8988T (cell line): ENCODE results near the gene GLP1R.
A peak's percentile ranks its signal among the peaks of the same experiment; 100 is the strongest.

Experiments used
- DNase-seq: peaks from one replicate; pipeline ENCODE4 v3.0.0; 2011

GLP1R gene

DNA sequence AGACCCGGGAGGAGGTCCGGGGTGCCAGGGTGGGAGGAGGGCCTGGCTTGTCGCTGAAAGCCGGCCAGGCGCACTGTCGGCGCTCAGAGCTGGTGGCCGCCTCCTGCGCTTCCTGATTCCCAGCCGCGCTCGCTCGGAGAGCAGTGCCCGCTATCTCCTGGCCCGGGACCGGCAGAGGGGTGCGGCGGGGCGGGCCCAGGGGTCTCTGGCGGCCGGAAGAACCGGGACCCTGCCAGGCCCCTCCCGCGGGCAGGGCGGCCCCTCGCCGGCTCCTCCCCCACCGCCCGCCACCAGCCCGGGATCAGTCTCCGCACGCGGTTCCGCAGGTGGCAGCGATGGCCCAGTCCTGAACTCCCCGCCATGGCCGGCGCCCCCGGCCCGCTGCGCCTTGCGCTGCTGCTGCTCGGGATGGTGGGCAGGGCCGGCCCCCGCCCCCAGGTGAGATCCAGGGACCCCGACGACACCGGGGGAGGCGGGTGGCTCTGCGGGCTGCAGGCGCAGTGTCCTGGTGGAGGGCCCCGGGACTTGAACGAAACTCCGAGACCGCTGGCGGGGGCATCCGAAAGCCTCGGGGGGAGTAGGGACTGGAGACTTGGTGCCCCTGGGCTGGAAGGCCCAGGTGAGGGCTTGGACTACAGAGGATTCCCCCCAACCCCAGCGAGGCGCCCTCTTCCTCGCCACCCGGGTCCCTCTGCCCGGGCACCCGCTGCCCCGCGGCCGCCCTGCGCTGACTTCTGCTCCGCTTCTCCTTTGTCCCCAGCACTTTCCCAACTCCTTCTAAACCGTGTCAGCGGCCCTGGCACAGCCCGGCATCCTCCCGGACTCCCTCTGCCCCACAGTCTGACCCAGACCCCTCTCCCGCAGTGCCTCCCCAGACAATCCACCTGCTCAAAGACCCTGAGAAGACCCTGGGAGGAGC is at the start of gene GLP1R:
TSS of gene GLP1R (plus strand) at position 301 of the 919 bp plus-strand sequence. CDS start at position 361, 60 bp downstream.
- no peak for DNase-seq

DNA sequence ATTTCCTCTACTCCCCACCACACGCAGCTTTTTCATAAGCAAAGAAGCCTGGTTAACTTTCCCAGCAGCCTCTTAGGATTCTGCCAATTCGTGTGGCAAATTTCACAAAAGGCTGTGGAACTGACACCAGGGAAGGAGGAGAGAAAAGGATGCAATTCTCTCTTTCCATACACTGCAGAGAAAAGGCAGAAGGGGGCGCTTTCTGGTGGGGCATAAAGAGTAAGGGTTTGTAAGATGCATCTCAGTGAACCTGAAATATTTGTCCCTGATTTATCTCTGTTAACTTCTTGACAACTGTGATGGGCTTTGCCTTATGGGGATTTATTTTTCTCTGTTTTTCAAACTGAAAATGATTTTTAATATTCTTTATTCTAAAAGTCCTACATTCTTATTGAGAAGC is 45.5 kb upstream of the GLP1R start:
- no peak for DNase-seq

DNA sequence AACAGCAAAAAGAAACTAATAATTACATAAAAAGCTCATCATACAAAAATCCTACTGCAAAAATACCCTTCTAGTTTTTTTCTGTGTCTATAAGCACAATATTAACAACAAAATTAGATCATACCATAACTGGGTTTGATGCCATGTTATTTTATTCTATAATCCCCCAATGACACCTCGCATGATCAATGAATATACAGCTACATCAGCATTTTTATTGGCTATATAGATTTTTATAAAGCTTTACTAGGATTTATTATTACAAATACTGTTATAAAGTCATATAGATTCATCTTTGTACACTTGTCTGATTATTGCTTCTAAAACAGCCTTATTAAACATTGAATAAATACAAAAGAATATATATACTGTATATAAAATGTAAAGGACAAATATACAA is 45.1 kb upstream of the GLP1R start:
- DNase-seq = no peak

DNA sequence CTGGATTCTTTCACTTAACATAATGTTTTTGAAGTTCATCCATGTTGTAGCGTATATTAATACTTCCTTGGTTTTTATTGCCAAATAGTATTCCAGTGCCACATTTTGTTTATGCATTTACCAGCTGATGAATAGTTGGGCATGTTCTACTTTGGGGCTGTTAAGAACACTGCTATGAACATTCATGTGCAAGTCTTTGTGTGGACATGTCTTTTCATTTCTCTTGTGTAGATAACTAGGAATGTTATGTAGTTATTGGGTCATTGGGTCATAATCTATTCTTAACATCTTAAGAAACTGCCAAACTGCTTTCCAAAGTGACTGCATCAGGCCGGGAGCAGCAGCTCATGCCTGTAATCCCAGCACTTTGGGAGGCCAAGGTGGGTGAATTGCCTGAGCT is 43.8 kb upstream of the GLP1R start:
- DNase-seq = no peak

DNA sequence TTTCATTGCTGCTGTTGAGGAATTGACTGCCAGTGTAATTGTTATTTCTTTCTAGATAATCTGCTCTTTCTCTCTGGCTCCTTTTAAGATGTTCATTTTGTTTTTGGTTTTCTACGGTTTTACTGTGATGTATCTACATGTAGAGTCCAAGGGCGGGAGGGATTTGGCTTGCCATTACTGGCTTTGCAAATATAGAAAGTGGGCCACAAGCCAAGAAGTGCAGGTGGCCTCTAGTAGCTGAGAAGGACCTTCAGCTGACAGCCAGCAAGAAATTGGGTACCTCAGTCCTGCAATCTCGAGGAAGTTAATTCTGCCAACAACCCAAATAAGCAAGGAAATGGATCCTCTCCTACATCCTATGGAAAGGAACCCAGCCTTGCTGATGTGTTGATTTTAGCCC is 42.8 kb upstream of the GLP1R start:
- DNase-seq = no peak

DNA sequence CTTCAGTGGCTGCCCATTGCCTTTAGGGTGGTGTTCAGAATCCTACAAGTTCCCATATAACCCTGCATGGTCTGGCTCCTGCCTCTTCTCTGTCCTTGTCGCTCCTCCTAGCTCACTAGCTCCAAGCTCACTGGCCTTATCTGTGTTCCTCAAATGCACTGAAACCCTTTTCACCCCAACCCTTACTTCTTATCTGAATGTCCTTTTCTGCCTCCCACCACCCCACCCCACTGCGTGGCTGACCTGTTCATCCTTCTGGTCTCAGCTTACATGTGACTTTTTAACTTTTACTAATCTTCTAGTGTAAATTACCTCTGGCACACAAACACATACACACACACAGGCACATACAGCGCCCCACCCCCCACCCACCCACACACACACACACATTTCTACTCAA is 41.0 kb upstream of the GLP1R start:
- no peak for DNase-seq

DNA sequence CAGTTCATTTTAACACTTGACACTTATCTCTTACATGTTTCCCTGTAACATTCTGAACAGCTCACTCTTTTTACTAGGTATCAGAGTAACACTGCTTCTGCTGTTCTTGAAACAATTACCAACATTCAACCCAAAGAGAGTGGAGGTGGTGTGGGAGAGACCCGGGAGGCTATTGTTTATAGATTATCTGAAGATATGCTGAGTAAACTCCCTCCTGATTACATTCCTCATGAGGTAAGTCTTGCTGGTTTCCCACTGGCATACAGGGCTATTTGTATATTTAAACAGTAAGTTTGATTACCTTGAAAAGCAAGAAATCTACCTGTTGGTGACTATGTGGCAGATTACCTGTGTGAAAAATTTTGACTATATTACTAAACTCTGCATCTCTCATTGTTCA is 39.8 kb upstream of the GLP1R start:
- DNase-seq = no peak

DNA sequence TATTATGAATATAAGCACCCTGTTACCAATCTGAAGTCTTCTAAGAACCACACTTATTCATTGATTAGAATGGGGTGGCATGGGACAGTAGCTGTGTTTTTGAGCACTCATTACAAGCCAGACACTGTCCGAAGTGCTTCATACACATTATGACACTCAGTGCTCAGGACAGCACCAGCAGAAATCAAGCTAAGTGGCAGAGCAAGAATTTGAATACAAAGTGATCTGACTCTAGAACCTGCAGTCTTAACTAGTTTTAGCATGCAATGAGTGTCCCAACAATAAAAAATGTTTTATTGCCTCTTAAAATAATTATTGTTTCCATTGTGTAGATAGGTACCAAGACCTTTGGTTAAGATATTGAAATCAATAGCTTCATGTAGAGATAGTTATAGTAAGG is 39.1 kb upstream of the GLP1R start:
- no peak for DNase-seq

DNA sequence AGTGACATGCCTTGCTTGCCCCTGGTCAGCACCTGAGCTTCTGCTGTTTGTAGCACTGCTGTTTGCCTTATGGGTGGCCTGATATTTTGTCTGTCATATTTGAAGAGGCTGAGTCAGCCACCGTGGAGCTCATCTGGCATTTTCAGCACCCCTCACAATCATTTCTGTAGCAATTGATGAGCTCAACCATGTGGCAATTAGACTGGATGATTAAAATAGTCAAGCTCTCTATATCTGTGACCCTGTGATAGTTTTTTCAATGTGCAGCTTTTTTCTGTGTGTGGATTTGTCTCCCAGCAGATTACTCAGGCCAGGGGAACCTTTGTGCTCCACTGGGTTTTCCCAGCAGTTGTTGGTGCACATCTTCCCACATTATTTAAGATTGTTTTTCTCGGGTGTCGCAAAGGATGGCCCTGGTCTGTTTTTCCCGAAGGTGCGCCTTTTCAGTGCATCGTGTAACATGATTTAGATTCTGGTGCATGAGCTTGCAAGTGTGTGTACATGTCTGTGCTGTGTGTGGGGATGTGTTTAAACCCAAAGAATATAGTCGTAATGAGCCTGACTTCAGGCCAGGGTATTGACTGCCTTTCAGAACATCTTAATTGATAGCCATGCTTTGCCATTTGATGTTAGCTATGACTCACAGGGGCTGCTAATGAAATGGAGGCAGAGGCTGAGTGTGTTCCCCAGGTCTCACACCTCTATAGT is 31.6 kb upstream of the GLP1R start:
- no peak for DNase-seq

DNA sequence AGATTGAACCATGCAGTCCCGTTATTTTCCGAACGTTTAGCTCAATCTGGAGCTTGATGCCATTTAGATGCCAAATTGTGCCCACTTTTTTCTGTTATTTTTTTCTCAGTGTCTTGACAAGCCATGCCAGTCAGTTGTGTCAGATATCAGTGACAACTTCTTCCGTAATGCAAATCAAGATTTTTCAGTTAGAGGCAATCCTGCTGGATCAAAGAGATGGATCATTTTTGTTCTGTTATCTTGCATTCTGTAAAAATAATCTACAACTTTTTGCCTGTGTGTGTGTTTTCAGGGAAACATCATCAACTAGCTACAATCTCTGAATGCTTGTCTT is 31.1 kb upstream of the GLP1R start:
- no peak for DNase-seq

DNA sequence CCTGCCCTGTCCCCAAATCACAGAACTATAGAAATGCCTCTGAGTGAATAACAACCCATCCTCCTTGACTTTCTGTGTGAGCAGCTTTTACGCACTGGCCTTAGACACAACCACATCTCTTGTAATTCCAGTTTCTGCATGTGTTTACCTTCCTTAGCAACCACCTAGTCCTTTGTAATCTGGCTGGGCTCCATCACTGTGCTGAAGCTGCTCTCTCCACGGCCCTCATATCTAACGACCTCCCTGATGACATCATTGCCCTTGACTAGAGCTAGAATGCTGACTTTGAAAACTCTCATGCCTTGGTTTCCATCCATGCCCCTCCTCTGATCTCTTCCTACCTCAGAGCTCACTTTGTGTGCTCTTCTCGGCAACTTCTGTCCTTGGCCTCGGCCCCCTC is 30.5 kb upstream of the GLP1R start:
- DNase-seq = no peak

DNA sequence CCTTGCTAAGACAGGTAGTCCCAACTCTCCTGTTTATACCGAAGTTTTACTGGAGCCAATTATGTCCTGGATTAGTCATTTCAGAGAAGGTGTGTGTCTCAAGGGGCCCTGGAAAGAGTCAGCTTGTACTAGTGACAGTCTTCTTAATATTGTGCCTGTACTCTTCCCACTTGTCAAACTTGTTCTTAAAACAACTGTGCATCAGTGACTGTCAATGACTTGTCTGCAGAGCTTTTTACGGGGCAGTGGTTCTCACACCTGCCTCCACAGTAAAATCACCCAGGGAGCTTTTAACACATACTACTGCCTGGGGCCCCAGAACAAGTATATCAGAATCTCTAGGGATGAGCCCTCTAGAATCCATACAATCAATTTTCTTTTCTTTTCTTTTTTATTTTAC is 28.4 kb upstream of the GLP1R start:
- no peak for DNase-seq

DNA sequence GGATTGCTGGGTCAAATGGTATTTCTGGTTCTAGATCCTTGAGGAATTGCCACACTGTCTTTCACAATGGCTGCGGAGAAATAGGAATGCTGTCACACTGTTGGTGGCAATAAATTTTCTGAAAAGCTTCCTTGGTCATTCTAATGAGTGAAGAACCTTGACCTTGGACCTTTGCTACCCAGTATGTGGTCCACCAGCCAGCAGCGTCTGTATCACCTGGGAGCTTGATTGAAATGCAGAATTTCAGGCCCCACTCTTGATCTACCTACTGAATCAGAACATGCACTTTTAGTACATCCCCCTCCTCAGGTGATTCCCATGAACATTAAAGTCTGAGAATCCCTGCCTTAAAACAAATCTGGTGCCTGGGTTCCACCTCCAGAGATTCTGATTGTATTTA is 27.5 kb upstream of the GLP1R start:
- DNase-seq = no peak

DNA sequence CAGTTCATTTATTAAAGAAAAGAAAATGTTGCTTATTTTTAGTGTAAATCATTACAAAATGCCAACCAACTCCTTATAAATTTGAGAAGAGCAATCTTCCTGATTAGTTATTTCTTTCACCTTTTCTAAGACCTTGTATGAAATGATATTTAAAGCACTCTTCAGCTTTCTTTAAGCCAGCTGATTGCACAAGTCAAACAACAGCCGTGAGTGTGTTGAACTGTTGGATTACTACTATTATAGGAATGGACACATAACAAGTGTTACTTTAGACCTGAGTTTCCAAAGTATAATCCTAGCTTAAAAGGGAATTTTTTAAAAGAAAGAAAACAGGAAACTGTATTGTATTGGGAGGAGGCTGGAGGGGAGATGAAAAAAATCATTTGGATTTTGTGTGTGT is 26.8 kb upstream of the GLP1R start:
- no peak for DNase-seq

DNA sequence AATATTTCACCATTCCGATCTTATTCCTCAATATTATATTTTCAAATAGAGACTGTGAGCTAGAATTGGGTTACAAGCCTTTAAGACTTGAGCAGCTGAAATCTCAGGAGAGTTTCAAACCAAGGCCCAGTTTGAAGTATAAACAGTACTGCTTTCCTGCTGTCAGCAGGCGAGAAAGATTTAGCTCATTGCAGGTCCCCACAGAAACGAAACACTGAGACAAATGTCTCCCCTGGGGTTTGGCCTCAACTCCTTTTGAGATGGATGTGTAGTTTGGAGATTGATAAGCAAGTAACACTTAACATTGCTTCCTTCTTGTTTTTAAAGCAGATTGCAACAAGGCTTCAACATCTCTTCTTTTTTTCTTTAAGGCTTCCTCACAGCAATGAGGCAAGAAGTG is 22.4 kb upstream of the GLP1R start:
- no peak for DNase-seq

DNA sequence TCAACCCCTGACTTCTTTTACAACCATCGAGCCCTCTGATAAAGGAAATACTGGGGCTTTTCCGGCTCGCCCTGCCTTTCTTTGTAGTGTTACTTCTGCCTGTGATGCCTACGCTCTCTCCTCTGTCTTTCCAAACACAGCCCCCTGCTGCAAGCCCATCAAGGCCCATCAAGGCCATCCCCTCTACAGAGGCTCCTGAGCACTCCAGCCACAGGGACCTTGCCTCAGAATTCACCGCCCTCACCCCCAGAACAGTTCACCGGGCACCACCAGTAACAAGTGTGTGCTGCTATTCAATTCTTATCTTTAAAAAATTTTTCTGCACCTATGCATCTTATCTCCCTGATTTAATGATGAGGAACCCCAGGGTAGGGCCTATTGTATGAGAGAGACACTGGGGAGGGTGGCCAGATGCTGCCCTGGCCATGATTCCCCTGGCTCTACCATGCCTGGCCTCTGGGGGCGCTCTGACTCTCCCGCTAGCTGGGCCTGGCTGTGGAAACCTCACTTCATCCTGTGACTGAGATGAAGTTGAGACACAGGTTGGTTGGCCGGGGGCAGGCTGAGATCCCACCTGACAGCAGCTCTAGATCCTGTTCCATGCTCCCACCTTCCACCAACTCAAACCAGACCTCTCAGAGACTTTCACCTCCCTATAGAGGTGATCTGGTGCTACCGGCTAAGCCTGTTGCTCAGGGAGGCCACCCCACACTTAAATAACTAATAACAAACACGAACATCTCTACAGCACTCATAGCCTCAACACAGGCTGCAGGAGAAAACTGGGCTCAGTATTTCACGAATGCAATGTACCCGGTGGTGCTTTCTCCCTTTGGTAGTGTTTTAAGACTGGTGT is 19.2 kb upstream of the GLP1R start:
- peak; percentile 51 for DNase-seq

DNA sequence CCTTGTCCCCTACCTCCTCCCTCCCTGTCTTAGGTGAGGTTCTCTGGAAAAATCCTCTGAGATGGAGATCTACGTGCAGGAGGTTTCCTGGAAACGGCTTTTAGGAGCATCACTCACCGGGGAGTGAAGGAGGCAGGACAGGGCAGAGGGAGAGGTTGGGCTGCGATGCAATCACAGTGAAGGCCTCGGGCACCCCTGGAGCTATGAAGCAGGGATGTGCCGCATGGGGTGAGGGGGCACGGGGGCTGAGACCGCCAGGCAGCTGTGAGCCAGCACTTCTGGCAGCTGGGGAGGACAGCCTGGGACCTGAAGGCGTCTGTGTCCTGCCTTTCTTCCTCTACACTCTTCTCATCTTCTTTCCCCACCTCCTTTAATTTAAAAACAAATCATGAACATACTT is 12.9 kb upstream of the GLP1R start:
- DNase-seq = no peak

DNA sequence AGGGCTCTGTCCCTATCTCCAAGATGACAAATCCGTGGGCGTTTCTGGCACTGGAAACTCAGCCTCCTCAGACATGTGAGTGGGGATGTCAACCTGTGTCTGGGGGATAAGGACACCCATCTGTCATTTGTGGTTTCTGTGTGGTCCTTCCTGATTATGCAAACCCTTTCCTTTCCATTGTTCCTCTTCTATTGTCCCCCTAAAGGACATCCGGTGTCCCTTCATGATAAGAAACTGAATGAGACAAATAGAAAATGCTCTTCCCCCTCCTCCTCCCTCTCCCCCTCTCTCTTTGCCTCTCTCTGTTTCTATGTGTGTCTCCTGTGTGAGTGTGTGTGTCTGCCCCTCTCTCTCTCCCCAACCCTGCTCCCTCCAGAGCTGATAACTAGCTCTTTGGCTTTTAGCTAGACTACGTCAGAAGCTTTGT is 11.5 kb upstream of the GLP1R start:
- no peak for DNase-seq

DNA sequence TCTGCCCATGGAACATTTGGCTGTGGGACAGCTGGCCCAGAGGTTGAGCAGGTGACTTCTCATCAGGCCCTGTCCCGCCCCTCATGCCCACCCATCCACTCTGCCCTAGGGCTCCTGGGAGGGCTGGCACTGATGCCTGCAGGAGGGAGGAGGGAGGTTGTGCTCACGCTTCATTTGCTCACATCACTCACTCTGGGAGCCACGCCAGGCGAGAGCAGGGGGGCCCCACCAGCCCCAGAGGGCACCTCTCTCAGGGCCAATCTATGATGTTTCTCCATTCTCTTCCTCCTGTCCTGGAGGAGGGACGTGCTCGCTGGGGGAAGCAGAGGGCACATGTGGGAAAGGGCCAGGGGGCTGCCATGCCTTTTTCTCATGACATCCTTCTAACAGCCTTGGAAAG is 10.9 kb upstream of the GLP1R start:
- no peak for DNase-seq

DNA sequence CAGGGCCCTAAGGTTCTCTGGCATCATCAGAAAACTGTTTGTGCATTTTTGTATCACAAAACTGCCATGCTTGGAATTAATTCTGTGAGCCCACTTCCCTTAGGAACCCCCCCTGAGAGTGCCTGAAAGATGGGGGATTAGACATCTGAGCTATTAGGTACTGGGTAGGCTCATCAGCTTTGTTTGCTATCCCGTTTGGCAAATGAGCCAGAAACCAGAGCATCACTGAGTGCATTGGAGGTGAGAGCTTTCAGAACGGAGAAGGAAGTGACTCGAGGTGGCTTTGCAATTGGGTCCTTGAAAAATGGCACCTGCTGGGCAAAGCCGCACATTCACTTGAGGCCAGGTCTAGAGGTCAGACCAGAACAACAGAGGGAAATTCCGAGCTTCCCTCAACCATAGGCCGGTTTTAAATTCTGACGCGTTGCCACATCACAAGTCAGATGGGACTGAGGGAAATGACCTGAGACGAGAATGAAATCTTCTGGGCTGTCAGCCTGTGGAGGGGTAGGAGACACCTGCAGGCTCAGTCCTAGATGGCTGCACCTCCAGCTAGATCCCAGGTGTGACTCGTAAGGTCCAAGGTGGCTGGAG is 8.4 kb upstream of the GLP1R start:
- no peak for DNase-seq

DNA sequence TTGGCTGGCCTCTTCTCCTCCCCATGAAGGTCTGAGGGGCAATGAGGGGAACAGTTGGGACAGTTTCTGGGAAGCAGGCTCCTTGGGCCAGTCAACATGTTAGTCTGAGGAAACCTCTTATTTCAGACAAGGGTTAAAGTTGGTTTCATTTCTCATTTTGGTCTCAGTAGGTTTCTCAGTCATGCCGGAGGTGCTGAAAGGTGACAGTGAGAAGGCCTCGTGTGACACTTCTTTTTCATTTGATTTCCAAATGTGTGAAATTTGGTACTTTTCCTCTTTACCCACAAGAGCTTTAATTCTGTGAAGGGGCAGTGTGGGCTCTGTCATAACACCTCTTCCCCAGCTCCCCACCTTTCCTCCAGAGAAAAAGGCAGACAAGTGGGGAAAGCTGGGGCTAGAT is 7.5 kb upstream of the GLP1R start:
- no peak for DNase-seq

DNA sequence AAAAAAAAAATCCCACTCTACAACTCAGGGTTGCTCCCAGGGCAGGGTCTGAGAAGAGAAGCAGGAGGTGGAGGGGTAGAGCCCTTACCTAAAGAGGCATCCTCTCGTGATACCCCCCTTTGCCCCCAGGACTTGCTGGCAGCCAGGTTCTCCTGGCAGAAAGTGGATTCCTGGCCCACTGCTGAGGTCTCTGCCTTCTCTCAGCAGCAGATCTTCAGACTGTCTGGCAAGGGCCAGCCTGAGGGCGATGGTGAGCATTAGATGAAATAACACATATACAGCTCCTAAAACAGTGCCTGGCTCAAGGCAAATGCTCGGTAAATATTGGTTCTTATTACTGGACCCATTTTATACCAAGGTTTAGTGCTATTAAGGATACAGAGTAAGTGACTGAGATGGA is 4.8 kb upstream of the GLP1R start:
- DNase-seq = no peak

DNA sequence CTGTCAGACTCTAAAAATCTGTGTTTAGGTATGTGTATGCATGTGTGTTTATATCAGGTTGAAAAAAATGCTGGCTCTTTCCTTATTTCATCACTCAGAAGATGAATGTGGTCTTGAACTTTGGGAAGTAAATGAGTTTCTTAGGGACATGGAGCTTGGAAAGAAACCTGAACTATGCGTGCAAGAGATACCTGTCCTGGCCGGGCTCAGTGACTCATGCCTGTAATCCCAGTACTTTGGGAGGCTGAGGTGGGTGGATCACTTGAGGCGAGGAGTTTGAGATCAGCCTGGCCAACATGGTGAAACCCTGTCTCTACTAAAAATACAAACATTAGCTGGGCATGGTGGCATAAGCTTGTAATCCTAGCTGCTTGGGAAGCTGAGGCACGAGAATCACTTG is 4.4 kb upstream of the GLP1R start:
- DNase-seq = no peak
